Measurements from ENCODE around the gene ACSF2. TPM values are rescaled to one million over a fixed set of nuclear protein-coding genes. Genes with fewer than 3 reads are reported as not detected.

ACSF2 gene
- total RNA-seq, 3 donors from 2014 or later (not counting 1 experiment from before 2014, with no cell fraction given), result 24.2 to 40.6 (median 25.8) TPM

DNA sequence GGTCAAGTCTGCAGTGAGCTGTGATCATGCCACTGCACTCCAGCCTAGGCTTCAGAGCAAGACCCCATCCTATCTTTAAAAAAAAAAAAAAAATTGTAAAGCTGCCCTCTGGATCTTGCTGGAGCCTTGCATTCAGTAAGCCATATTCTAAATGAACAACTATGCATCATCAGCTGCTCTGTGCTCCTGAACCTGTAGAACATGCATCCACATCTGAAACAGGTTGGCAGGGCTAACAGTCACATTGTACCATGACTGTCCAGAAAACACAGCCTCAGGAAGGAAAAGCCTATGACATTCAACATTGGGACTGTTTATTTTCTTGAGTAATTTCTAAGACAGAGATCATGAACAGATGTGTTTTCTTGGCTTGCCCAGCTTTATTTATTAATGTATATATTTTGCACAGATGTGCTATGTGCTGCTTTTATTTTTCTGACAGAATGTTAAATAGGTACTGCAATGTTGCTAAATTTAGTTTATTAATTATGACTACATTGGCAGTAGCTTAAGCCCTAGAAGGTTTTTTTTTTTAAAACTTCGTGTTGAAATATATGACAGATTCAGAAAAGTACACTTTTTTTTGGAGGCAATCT lies 19.8 kb downstream of the ACSF2 start:
- peaks cover 0 to 5% of the 10 kb centered on the region in 2 donors for H3K4me1 Mint-ChIP-seq
- Histone ChIP-seq H3K4me3 (ENCODE audit: low read length) (no peak overlapping the region), H3K27me3 (ENCODE audit: control insufficient read depth, insufficient read depth, low read length) (no peaks in the 10 kb centered on the region), H3K4me1 (ENCODE audit: control insufficient read depth, insufficient read depth, low read length) (no peaks in the 10 kb centered on the region), H3K36me3 (ENCODE audit: control insufficient read depth, insufficient read depth, low read length) (no peaks in the 10 kb centered on the region), H3K27ac (ENCODE audit: low read length) (no peak overlapping the region), H3K9me3 (ENCODE audit: control insufficient read depth, insufficient read depth, low read length) (no peaks in the 10 kb centered on the region)
- 75% methylated on average over 1 of the region's 1 CpG for WGBS (ENCODE audit: insufficient coverage)
- DNase-seq (no peak), ATAC-seq (no peak)
- TF ChIP-seq CTCF (IDR thresholded peaks at IDR 0.05), result no peak
- no peaks in the 10 kb centered on the region for H3K36me3 Mint-ChIP-seq
- no peak overlapping the region for H3K4me3 Mint-ChIP-seq
- no peaks in the 10 kb centered on the region for H3K27me3 Mint-ChIP-seq (ENCODE audit: low read depth in 2 of 2)
- no peak overlapping the region for H3K27ac Mint-ChIP-seq
- H3K9me3 Mint-ChIP-seq, result no peaks in the 10 kb centered on the region
- intact Hi-C loops (cut with micrococcal nuclease), result no loop called here

DNA sequence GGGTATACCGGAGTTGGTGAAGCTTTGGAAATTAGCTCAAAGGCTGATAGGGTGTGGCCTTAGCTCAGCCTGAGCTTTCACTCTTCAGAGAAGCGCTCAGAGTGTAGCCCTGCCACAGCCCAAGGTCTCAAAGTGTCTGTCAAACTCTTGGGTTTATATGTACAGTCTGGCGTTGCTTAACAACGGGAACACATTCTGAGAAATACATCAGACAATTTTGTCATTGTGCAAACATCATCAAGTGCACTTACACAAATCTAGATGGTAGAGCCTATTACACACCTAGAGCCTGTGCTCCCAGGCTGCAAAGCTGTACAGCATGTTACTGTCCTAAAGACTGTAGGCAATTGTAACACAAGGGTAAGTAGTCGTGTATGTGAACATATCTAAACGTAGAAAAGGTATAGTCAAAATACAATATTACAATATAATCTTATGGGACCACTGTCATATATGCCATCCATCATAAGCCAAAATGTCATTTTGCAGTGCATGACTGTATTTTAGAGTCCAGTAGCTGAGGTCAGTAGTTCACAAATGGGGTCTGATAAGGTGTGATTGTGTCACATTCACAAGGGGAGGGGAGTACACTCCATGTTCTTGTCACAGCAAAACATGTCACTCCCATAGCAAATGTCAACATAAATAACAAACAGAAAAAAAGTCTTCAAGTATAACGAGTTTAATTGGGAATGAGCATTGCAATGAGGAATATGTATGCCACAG lies 22.0 kb downstream of the ACSF2 start:
- no peaks in the 10 kb centered on the region for H3K27me3 Mint-ChIP-seq (ENCODE audit: low read depth in 2 of 2)
- Histone ChIP-seq H3K27me3 (ENCODE audit: control insufficient read depth, insufficient read depth, low read length) (no peaks in the 10 kb centered on the region), H3K36me3 (ENCODE audit: control insufficient read depth, insufficient read depth, low read length) (no peaks in the 10 kb centered on the region), H3K4me1 (ENCODE audit: control insufficient read depth, insufficient read depth, low read length) (no peaks in the 10 kb centered on the region), H3K27ac (ENCODE audit: low read length) (no peak overlapping the region), H3K4me3 (ENCODE audit: low read length) (no peak overlapping the region), H3K9me3 (ENCODE audit: control insufficient read depth, insufficient read depth, low read length) (no peaks in the 10 kb centered on the region)
- peaks cover 0 to 14% of the 10 kb centered on the region in 2 donors for H3K4me1 Mint-ChIP-seq
- no peak for TF ChIP-seq CTCF (IDR thresholded peaks at IDR 0.05)
- intact Hi-C loops (cut with micrococcal nuclease), result no loop called here
- no peaks in the 10 kb centered on the region for H3K9me3 Mint-ChIP-seq
- no peaks in the 10 kb centered on the region for H3K36me3 Mint-ChIP-seq
- no peak for DNase-seq
- H3K27ac Mint-ChIP-seq, result no peak overlapping the region
- WGBS (ENCODE audit: insufficient coverage), result 95% methylated on average over 5 of the region's 7 CpGs
- no peak overlapping the region for H3K4me3 Mint-ChIP-seq
- no peak for ATAC-seq

GRCh38 chr17:50448643-50449042 lies 22.6 kb downstream of the ACSF2 start:
- no peak for TF ChIP-seq CTCF (IDR thresholded peaks at IDR 0.05)
- intact Hi-C loops (cut with micrococcal nuclease), result no loop called here
- Histone ChIP-seq H3K36me3 (ENCODE audit: control insufficient read depth, insufficient read depth, low read length) (no peaks in the 10 kb centered on the region), H3K4me1 (ENCODE audit: control insufficient read depth, insufficient read depth, low read length) (no peaks in the 10 kb centered on the region), H3K27ac (ENCODE audit: low read length) (no peak overlapping the region), H3K9me3 (ENCODE audit: control insufficient read depth, insufficient read depth, low read length) (no peaks in the 10 kb centered on the region), H3K27me3 (ENCODE audit: control insufficient read depth, insufficient read depth, low read length) (no peaks in the 10 kb centered on the region), H3K4me3 (ENCODE audit: low read length) (no peak overlapping the region)
- H3K36me3 Mint-ChIP-seq, result no peaks in the 10 kb centered on the region
- ATAC-seq (no peak), DNase-seq (no peak)
- no peak overlapping the region for H3K27ac Mint-ChIP-seq
- H3K27me3 Mint-ChIP-seq (ENCODE audit: low read depth in 2 of 2), result no peaks in the 10 kb centered on the region
- no peaks in the 10 kb centered on the region for H3K9me3 Mint-ChIP-seq
- peaks cover 0 to 14% of the 10 kb centered on the region in 2 donors for H3K4me1 Mint-ChIP-seq
- WGBS (ENCODE audit: insufficient coverage), result 97% methylated on average over 1 of the region's 2 CpGs
- H3K4me3 Mint-ChIP-seq, result no peak overlapping the region

Measured in natural killer cell (primary cell).